Ascending aorta (tissue), 2 donors: ENCODE measurements around the gene FOXL1. TPM values are rescaled to one million over a fixed set of nuclear protein-coding genes. Genes with fewer than 3 reads are reported as not detected.
A peak's percentile ranks its signal among the peaks of the same experiment; 100 is the strongest.

ENCODE experiments used
- DNase-seq, 2 donors: peaks; one replicate each; pipeline ENCODE4 v3.0.0-alpha.2; 2019; ENCODE audit warnings: low spot score in 2 of 2
- H3K27ac ChIP-seq, 2 donors: fragments of 200-600 bp; sonication (generic); one replicate each; pipeline ENCODE4 v1.5.1; 2016 to 2017; ENCODE audit warnings: mild to moderate bottlenecking in 1 of 2
- H3K27me3 ChIP-seq: fragments of 200-600 bp; sonication (generic); one replicate; pipeline ENCODE4 v1.5.1; 2017
- H3K36me3 ChIP-seq, 2 donors: fragments of 200-600 bp; sonication (generic); one replicate each; pipeline ENCODE4 v1.5.1; 2016
- H3K4me1 ChIP-seq, 2 donors: fragments of 200-600 bp; sonication (generic); one replicate each; pipeline ENCODE4 v1.5.1; 2016 to 2017; ENCODE audit warnings: mild to moderate bottlenecking in 1 of 2
- H3K4me3 ChIP-seq, 2 donors: fragments of 200-600 bp; sonication (generic); one replicate each; pipeline ENCODE4 v1.5.1; 2016 to 2017; ENCODE audit warnings: mild to moderate bottlenecking in 1 of 2
- H3K9me3 ChIP-seq, 2 donors: fragments of 200-600 bp; sonication (generic); one replicate each; pipeline ENCODE4 v1.5.1; 2016
- intact Hi-C: fragments of 100-400 bp; cut with DNase I; formaldehyde crosslinking; loops from one replicate; pipeline ENCODE4 v1.15.1; 2023
- total RNA-seq: library from RNA; depleted of rRNA; stranded (reverse); fragments of >200 nt; gene quantifications from one replicate; pipeline ENCODE4 v1.1.0, GENCODE V29; 2016
- TF ChIP-seq, protein P1 (sequence below), 3 experiments: fragments of 200-600 bp in 2 of 3; fragments of 450-650 bp in 1 of 3; sonication (generic) in 2 of 3; IDR thresholded peaks; one replicate each; pipeline ENCODE4 v1.5.1; 2016 to 2019; ENCODE audit warnings: antibody characterized with exemption in 3 of 3, mild to moderate bottlenecking in 1 of 3, moderate library complexity in 1 of 3

Gene FOXL1
- total RNA-seq, 1 donor from 2014 or later: 35.7 TPM

DNA sequence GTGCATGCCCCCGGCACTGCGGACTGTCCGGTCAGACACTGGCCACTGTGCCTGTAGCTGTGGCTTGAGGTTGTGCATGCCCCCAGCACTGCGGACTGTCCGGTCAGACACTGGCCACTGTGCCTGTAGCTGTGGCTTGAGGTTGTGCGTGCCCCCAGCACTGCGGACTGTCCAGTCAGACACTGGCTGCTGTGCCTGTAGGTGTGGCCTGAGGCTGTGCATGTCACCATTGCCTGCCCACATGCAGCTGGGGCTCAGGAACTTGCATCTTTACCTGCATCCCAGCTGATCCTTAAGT, 28.5 kb upstream of the FOXL1 start:
- peaks cover 14 to 54% of the 10 kb centered on the region in 2 donors for H3K36me3 ChIP-seq
- DNase-seq: no peak
- intact Hi-C loops: no loop called here
- no peak overlapping the region for H3K4me3 ChIP-seq
- H3K27ac ChIP-seq: no peak overlapping the region
- TF ChIP-seq, protein P1, sequence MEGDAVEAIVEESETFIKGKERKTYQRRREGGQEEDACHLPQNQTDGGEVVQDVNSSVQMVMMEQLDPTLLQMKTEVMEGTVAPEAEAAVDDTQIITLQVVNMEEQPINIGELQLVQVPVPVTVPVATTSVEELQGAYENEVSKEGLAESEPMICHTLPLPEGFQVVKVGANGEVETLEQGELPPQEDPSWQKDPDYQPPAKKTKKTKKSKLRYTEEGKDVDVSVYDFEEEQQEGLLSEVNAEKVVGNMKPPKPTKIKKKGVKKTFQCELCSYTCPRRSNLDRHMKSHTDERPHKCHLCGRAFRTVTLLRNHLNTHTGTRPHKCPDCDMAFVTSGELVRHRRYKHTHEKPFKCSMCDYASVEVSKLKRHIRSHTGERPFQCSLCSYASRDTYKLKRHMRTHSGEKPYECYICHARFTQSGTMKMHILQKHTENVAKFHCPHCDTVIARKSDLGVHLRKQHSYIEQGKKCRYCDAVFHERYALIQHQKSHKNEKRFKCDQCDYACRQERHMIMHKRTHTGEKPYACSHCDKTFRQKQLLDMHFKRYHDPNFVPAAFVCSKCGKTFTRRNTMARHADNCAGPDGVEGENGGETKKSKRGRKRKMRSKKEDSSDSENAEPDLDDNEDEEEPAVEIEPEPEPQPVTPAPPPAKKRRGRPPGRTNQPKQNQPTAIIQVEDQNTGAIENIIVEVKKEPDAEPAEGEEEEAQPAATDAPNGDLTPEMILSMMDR (IDR thresholded peaks at IDR 0.05): no peak
- no peaks in the 10 kb centered on the region for H3K9me3 ChIP-seq
- no peaks in the 10 kb centered on the region for H3K27me3 ChIP-seq
- peaks cover 0 to 5% of the 10 kb centered on the region in 2 donors for H3K4me1 ChIP-seq

DNA sequence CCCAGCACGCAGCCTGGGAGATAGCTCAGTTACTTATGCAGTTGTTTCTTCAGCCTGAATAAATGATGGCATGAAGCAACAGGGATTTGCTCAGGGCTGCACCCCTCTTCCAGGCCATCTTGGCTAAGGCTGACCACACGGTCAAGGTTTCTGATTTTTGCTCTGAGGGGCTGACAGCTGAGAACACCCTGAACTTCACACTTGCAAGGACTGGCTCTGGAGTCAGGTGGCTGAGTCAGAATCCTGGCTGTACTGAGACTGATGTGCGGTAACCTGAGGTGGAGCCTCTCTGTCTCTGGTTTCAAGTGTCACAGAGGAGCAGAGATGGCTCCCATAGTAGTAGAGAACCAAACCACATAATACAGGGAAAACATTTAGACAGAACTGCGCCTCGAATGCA, 28.1 kb upstream of the FOXL1 start:
- H3K27ac ChIP-seq: no peak overlapping the region
- H3K9me3 ChIP-seq: no peaks in the 10 kb centered on the region
- peaks cover 14 to 51% of the 10 kb centered on the region in 2 donors for H3K36me3 ChIP-seq
- intact Hi-C loops: no loop called here
- peaks cover 0 to 5% of the 10 kb centered on the region in 2 donors for H3K4me1 ChIP-seq
- H3K4me3 ChIP-seq: no peak overlapping the region
- TF ChIP-seq, protein P1 (IDR thresholded peaks at IDR 0.05): no peak
- no peaks in the 10 kb centered on the region for H3K27me3 ChIP-seq
- no peak for DNase-seq

DNA sequence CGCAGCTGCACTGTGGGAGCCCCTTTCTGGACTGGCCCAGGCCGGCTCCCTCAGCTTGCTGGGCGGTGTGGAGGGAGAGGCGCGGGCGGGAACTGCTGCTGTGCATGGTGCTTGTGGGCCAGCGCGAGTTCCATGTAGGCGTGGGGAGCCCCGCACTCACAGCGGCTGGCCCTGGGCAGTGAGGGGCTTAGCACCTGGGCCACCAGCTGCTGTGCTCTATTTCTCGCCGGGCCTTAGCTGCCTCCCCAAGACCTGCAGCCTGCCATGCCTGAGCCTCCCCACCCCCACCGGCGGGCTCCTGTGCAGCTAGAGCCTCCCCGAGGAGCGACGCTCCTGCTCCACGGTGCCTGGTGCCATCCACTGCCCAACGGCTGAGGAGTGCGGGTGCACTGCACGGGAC, 25.0 kb upstream of the FOXL1 start:
- intact Hi-C loops: no loop called here
- H3K4me1 ChIP-seq: peaks cover 3 to 9% of the 10 kb centered on the region in 2 donors
- peaks cover 0 to 23% of the 10 kb centered on the region in 2 donors for H3K36me3 ChIP-seq
- TF ChIP-seq, protein P1 (IDR thresholded peaks at IDR 0.05): no peak
- no peaks in the 10 kb centered on the region for H3K9me3 ChIP-seq
- no peak overlapping the region for H3K4me3 ChIP-seq
- no peak for DNase-seq
- no peaks in the 10 kb centered on the region for H3K27me3 ChIP-seq
- H3K27ac ChIP-seq: no peak overlapping the region

DNA sequence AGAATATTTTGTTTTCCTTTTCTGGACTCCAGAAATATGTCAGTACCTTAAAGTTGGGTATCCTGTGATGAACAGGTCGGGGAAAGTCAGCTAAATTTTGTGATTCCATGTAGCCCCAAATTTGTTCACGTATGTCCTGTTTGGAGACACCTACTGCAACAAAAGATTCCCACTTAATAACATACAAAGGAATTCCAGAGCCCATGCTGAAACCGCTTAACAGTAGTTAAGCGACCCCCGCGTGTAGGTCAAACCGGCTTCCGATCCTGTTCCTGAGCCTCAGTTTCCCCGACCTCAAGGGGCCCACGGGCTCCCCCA, 23.8 kb upstream of the FOXL1 start:
- Histone ChIP-seq H3K36me3 (peaks cover 0 to 14% of the 10 kb centered on the region in 2 donors), H3K4me1 (peaks cover 3 to 13% of the 10 kb centered on the region in 2 donors), H3K27ac (peak overlapping the region; percentile 88 to 89), H3K27me3 (no peaks in the 10 kb centered on the region), H3K4me3 (peak overlapping the region; percentile 77 to 89), H3K9me3 (no peaks in the 10 kb centered on the region)
- TF ChIP-seq, protein P1 (IDR thresholded peaks at IDR 0.05): no peak
- intact Hi-C loops: loop anchor here (2.0 kb wide), 2 partner anchors 762 to 828 kb away; partner anchors contain the start of genes C16orf95 and FBXO31
- DNase-seq: no peak

DNA sequence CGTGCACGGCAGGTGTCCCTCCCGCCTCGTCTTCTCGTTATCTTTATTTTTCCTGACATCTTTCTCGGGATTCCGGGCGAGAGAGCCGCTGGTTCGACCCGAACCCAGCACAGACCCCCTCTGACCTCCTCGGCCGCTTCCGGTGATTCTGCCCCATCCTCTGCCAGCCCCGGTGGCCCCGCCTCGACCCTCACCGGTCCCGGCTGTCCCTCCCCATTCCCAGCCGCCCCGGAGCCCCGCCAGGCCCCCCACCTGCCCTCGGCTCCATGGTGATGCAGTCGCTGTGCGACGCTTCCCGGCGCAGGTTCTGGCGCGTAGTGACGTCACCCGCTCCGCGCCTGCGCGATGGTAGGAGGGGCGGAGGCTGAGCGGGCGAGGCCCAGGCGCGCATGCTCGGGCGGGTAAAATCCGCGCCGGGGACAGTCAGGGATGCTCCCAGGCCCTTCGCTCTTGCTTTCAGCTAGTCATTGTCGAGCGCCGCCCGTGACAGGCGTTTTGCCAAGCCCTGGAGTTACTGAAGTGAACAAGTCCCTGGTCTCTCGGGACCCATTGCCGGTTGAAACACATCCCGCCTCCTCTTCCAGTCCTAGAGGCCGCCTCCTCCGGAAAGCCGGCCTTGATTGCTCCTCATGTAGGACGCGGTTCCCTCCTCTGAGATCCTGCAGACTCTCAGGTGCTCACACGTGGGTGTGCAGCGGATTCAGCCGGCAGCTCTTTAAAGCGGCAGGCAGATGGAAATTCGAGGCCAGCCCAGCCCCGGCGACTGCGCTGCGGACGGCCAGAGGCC, 23.2 kb upstream of the FOXL1 start, which contains the start of gene MTHFSD:
TSS of gene MTHFSD (minus strand) at position 319 of the 787 bp plus-strand sequence. CDS start at position 268, 51 bp downstream.
- H3K36me3 ChIP-seq: peaks cover 0 to 9% of the 10 kb centered on the region in 2 donors
- DNase-seq: peak; percentile 65 to 96
- peak within 1 kb of the TSS; percentile 88 to 89 for H3K27ac ChIP-seq
- H3K9me3 ChIP-seq: no peaks in the 10 kb centered on the region
- intact Hi-C loops: loop anchor here (2.0 to 5.0 kb wide), 3 partner anchors 762 to 1027 kb away; partner anchors contain the start of genes C16orf95 and FBXO31
- peaks cover 3 to 13% of the 10 kb centered on the region in 2 donors for H3K4me1 ChIP-seq
- H3K27me3 ChIP-seq: no peaks in the 10 kb centered on the region
- H3K4me3 ChIP-seq: peak within 1 kb of the TSS; percentile 77 to 89
- TF ChIP-seq, protein P1 (IDR thresholded peaks at IDR 0.05): no peak
